ENCODE results near the gene DSCAM.

DSCAM gene

DNA sequence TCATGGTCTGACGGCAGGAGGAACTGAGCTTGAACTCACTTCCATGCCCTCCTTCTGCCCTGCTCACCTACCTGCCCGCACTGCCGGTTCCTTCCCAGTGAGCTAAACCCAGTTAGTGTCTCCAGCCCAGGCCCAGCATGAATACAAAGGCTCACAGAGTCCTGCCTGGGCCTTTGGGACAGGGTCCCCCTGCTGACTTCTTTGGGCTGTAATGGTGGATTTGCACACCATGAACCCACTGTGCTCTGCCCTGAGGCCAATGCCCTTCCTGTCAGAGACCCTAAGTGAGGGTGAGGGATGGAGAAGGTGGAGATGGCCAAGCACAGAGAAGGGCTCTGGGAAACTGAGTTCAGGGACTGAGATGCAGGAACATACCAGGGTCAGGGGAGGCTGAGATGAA lies 826.3 kb downstream of the DSCAM start:
- no peak for DNase-seq

DNA sequence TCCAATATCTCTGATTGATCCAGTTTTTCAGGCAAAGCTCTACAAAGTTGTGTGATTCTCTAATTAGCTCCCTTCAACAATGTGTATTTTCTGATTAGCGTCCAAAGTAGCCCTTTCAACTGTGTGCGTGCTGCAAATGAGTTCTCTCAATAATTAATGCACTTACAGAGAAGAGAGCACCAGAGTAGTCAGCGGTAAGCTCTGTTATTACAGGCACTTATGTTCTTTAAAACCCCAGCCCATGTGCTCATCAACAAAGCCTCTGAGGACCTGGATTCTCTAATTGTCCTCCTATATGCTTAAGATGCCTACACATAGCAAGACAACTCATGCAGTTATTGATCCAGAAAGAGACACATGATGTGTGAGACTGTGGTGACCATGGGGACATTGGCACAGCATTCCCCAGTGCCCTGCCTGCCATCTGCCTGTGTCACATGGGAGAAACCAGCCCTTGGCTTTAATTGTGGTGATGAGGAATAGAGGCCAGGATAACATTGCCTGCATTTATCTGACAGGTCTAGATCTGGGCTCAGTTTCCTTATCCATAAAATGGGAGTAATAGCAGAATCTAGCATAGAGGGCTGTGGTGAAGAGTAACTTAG lies 828.0 kb downstream of the DSCAM start:
- DNase-seq: no peak

DNA sequence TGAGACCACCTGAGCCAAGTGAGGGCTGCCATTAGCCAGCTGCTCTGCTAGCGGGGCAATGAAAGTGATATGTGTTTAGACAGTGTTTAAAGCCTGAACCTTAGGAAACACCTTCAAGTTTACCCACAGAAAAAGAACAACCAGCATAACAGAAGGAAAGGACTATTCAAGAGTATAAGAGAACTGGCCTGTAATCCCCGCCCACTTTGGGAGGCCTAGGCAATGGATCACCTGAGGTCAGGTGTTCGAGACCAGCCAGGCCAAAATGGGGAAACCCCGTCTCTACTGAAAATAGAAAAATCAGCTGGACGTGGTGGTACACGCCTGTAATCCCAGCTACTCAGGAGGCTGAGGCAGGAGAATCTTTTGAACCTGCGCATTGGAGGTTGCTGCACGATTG lies 830.3 kb downstream of the DSCAM start:
- DNase-seq: no peak

DNA sequence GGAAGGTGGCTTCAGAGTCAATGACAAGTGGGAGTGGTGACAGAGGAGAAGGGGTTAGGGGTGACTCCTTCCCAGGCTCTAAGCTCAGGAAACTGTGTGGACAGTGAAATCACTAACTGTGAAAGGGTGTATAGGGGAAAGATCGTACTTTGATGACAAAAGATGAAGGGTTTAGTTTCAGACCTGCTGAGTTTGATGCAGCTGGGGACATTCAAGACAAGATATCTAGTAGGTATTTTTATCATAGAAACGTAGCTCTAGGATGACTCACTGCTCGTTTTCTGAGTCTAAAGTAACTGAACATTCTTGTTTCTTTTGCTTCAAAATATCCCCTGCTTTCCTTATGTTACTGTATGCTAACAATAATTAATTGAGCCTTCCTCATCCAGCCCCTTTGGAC lies 830.7 kb downstream of the DSCAM start:
- no peak for DNase-seq

DNA sequence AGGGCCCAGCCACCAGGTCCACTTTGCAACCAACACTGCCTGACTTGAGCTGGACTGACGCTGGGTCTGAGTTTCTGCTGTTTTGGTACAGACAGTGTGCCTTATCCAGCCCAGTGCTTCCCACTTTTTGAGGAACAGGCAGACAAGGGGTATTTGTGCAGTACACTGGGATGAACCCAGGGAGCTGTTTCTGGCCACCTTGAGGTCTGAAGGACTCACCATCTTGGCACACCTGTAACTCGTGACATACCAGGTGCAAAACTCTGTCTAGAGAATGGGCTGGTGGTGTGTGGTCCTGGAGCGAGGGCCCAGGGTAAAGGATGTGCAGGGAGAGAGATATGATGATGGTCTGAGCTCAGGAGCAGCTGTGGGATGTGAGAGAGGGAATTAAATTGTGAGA lies 831.1 kb downstream of the DSCAM start:
- no peak for DNase-seq

DNA sequence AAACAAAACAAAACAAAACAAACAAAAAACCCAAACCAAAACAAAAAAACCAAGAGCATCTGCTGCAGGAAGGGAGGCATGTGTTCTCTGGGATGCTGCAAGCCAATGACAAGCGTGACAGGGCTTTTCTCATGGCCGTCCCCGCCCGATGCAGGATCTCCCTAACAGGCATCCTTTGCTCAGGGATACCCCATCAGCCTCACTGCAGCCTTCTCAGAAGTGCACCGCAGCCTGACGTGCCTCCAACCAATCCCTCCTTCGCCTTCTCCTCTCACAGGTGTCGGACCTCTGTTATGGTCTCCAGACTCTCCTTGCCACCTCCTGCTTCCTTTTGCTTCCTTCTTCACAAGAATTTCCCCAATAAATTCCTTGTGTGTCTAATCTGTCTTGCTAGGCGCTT lies 832.6 kb downstream of the DSCAM start:
- no peak for DNase-seq

DNA sequence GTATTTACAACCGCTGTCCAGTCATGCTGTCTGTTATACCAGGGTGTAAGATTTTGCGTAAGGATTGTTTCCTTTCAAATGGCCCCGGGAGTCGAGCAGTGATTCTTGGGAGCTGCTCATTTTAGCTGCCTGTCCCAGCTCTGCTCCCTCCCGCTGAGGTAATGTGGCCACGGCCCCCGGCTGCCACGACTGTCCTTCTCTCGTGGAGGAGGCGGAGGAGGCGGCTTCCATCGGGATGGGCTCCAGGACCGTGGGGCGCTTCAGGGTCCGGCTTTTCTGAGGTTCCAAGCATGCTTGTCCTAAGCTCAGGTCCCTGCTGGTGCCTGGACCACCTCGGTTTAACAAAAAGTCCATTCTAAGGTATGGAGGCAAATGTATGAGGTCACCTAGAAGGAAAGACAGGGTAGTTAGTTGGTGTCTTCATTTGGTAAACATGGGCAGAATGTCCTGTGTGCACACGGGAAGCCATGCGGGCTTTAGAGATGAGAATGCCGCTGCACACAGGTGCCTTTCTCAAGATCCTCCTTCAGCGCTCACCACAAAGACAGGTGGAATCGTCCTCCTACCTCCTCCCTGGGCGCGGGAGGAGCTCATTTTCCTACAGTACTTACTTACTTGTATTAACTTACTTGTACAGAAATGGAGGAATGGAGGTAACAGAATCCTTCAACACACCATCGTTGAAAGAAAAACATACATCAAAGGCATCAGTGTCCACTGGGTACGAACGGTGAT lies 833.8 kb downstream of the DSCAM start:
- no peak for DNase-seq

DNA sequence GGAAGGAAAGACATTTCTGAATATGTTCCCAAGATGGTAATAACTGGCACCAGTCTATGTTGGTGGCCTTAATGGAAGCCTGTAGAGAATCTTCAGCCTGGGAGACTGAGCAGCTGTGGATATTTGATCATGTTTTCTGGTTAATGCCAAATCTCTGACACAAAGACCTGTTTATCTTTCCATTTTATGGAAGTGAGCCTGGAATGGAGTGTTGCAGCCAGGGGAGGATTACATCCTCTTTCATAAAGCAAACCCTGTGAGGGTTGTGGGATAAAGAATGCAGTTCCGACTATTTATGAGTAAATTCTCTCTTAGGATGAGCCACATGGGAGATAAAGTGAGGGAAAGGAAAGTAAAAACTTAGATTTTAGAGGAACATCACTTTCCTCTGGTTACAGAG lies 835.6 kb downstream of the DSCAM start:
- no peak for DNase-seq

DNA sequence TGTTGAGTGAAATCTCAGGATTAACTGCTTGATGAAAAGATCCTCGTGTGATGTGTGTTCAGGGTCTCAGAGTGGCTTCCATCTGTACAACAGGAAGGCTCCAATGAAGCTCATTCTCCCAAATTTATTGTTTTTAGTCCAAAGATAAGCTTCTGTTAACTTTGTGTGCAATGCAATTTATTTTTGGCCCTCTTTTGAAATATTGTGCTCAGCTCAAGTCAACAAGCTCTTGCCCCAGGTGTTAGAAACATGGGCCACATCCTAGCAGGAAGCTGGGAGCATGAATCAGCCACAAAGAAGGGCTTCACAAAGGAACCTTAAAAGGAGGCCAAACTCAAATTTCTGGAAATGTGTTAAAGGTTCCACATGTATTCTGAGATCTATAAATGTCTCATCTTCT lies 844.0 kb downstream of the DSCAM start:
- no peak for DNase-seq

DNA sequence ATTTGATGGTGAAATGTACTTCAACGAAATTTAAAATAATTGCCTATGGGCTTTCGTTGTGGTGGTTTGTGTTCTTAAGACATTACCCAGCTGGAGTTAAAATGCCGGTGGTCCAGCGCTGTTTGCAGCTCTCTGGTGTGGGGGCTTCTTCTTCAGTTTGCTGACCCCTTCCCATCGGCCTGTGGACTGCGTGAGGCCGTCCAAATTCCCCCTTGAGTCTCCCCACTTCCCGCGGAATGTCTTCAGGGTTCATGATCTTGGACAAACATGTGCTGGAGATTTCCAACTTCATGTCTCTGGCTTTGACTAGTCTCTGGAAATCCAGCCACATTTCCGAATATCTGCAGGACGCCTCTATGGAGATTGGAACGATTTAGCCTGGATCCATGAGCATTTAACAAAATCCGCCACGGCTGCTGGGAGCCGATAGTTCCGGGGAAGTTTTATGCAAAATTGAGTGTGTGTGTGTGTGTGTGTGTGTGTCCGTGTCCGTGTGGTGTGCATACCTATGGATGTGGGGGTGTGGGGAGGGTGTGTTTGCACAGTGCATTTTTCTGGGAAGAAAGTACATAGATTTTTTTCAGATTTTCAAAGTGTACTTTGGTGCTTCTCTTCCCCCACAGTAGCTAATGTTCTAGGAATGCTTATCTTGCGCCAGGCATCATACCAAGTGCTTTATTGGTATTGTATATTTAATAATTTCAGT lies 862.5 kb downstream of the DSCAM start:
- no peak for DNase-seq

DNA sequence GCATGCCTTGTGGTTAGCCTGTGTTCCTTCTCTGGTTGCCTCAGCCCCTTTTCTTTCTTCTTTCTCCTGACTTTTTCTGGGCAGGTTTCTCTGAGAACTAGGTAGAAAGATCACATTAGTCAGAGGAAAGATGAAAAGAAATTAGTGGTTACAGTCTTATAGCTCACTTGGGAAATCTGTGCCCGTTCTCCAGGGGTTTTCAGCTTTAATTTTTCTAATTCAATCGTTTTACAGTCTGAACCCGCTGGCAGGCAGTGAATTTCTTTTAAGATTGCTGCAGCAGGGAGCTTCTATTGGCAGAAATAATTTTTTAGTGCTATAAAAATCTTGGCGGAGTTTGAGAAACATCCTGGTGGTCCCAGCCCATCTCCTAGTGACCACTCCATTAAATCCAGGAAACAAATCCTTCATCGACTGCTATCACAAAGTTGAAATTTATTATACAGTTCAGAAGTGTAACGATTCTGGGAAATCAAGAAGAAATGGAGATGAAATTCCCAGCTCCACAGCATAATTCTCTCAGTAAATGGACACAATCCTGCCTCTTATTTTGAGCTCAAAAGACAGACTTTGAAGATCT lies 866.6 kb downstream of the DSCAM start:
- DNase-seq: no peak

DNA sequence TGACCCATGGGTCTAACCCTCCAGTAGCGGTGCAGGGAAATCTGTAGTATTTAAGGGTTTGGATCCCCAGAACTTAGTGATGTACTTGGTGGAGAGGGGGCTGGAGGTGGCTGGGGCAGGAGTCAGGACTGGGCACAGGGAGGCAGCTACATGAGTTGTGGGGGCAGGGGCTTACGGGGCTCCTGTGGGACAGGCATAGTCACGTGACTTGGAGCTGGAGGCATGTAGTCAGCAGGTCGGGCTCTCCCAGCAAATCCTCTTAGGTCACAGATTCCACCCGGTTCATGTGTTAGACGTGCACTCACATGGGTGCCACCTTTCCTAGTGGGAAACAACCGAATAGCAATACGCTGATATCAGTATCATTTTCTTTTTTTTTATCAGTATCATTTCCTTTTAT lies 867.6 kb downstream of the DSCAM start:
- no peak for DNase-seq

DNA sequence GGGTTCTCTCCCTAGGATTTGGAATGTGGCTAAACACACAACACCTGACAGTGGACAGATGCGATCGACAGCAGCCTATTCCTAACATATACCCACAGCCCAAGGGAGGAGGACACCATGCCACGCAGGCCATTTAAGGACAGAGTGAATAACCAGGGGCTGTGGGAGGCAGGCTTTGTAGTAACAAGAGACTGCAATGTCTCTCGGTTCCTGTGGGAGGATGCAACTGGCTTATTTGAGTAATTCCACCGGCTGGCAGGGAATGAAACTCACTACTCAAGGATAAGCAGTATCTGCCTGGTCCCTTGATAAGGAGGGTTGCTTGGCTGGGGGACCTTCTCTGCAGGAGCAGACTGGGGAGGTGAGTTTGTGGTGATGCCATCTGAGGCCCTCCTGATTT lies 870.2 kb downstream of the DSCAM start:
- no peak for DNase-seq

DNA sequence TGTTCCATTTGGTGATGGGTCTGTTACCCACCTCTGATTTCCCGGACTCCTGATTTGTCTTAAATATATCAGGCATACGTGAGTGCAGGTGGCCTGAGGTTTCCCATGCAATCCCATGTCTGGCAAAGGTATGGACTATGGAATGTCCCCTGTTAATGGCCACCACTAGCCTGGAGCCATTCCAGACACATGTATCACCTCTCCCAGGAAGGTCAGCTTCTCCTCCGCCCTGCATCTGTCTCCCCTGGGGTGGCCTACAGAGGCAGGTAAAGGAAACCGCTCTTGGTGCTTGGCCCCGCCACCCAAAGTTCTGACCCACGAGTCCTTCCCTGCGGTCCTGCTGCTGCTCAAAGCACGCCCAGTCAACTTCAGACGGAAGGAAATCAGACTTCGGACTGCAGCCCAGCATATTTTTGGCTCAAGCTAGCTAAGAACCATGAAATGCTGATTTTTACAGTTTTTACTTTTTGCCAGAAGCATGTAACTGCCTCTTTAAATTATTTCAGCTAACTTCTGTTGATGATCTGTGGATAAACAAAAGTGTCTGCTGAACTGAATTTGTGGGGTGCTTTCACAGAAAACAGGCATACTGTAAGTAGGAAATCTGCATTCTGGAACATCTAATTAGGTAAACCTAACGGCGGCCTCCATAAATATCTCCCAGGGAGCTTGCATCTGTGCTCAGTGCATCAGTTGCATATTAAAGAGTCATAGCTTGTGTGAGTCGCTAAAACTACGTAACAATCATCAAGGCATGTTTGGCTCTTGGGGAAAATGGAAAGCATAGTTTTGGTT lies 873.8 kb downstream of the DSCAM start:
- DNase-seq: no peak

DNA sequence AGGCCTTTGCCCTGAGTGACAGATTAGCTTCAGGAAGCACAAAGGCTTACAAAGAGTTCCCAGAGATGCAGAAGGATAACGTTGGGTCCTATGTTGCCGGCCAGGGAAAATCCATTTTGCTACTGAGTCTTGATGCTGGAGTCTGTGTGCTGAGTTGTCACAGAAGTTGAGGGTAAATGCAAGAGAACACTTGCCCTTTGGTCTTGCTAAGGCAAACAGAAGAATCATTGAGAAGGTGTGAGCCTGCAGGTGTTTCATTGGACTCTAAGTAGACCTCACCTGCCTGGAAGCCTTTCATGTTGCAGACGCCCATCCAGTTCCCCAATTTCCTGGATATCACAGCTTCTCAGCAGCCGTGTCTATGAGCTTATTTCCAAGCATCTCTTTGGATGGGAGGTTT lies 874.5 kb downstream of the DSCAM start:
- no peak for DNase-seq

DNA sequence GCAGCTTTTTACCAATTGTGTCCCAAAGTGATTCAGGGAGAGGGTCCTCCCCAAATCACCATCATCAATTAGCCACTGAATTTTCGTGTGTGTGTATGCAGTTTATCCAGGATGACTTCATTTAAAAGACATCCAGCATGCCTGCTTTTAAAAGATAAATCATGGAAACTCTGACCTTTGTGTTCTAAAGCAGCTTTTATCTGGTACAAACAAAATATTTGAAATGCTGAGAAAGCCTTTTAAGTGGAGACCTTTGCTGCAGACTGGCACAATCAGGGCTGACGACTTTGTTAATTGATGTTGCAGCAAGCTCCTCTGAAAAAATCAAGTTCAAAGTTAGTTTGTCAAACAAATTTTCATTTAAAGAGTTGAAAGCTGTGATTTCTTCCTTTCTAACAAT lies 875.0 kb downstream of the DSCAM start:
- DNase-seq: no peak

DNA sequence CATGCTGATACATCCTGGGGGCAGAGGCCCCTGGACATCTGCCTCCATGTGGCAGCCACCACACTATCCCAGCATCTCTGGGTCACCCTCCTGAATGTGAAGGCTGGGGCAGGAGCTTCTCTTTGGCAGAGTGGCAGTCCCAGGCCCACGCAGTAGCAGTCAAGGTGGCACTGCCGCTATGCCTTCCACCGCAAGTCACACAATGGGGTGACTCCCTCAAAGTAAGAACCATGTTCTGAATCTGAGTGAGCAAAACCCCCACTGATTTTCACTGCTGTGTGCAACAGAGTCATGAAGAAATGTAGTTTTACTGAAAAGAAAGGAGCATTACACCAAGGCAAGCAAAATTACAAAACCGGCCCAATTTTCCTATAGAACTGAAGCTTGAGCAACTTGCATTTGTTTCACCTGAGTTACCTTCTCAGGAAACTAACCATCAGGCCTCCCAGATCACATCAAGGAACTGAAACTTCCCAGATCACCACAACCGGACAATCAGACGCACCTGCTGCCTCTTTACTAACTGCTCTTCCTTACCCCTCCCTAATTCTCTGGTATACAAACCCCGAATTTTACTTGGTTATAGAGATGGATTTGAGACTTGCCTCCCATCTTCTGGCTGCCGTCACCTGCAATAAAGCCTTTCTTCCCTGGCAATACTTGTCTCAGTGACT lies 877.1 kb downstream of the DSCAM start:
- no peak for DNase-seq

DNA sequence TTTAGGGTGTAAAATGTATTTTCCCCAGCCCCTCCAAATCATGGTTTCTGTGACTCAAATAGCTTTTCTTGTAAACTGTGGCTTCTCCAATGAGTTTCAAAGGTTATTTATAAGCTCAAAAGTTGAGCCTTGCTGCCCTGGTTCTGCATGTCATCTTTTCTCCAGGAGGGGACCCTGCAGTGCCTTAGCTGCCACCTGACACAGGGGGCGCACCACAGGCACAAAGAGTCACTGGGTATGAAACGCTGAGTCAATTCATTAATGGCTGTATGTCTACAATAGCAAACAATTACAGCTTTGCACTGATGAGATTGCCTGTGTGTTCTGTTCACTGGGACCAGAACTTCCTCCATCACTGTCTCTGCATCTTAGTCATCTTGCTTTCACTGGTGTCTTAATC lies 878.9 kb downstream of the DSCAM start:
- no peak for DNase-seq

DNA sequence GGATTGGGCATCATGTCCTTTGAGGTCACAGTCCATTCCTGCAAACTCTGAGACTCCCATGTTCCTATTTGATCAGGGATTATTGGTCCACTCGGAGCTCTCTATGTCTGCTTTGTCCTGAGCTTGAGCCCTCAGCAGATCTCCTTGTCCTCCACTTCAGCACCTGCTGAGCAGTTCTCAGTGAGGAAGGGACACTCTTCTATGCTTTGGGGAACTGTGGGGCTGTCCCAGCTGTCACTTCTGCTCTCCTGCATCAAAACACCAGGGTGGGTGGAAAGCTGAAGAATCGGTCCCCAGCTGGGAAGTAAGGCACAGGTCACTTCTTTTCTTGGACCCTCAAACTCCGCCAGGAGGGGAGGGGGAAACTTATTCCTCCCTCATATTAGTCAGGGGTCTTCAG lies 880.2 kb downstream of the DSCAM start:
- no peak for DNase-seq

DNA sequence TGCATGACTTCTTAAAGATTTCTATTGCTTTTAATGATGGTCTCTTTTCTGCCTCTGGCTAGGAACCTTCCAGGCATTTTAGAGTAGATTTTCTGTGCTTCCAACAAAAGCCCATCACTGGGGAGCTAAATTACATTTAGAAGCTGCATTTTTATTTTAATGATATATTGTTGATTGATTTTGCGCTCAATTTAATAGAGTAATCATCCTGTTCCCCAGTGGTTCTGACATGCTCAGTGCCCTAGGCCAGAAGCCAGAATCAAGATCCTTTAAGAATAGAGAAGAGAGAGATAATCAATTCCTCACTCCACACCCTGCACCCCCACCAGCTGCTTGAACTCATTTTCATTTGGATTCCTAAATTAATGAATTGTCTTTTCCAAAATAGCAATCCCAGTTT lies 881.9 kb downstream of the DSCAM start:
- no peak for DNase-seq

DNA sequence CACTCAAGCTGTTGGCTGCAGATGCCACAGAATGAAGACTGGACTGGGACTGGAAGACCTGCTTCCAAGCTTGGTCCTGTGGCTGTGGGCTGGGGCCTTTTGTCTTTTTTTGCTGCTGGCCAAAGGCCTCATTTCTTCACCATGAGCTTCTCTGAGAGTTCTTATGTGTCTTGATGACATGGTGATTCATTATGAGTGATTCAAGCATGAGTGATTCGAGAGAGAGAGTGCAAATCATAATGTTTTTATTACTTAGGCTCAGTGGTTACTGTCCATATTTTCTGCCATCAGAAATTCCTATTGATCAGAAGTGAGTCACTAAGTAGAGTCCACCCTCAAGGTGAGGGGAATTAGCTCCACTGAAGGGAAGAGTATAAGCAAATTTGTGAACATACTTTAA lies 885.7 kb downstream of the DSCAM start:
- no peak for DNase-seq

All from activated CD4-positive, alpha-beta T cell treated with anti-CD3 and anti-CD28 coated beads for 48 hours (primary cell).